Activated T-helper 1 cell treated with anti-CD3 and anti-CD28 coated beads, Interleukin-12 subunit alpha, Interleukin-12 subunit beta, Interleukin-2, Interleukin-4 antibody, amounts not matched to agents 30 ng/mL and 10 ng/mL and 1 ng/mL, durations not matched to agents 14 hours and 24 hours and 36 hours (primary cell): ENCODE measurements around the gene CHAF1A. TPM values are rescaled to one million over a fixed set of nuclear protein-coding genes. Genes with fewer than 3 reads are reported as not detected.

ENCODE experiments used
- DNase-seq: peaks from one replicate; pipeline ENCODE4 v3.0.0; 2021; ENCODE audit warnings: low spot score
- H3K27ac Mint-ChIP-seq: one replicate; pipeline ENCODE4 v1.8.0; 2021; ENCODE audit warnings: mild to moderate bottlenecking, mixed read lengths
- H3K27me3 Mint-ChIP-seq: one replicate; pipeline ENCODE4 v1.8.0; 2022; ENCODE audit warnings: mild to moderate bottlenecking, moderate library complexity, mixed read lengths; ENCODE audit not compliant: insufficient read depth
- H3K36me3 Mint-ChIP-seq: one replicate; pipeline ENCODE4 v1.8.0; 2021; ENCODE audit warnings: low read depth, mixed read lengths
- H3K4me1 Mint-ChIP-seq: one replicate; pipeline ENCODE4 v1.8.0; 2021; ENCODE audit warnings: low read depth, mixed read lengths
- H3K4me3 Mint-ChIP-seq: one replicate; pipeline ENCODE4 v1.8.0; 2021; ENCODE audit warnings: mild to moderate bottlenecking, moderate library complexity, mixed read lengths
- H3K9me3 Mint-ChIP-seq: one replicate; pipeline ENCODE4 v1.8.0; 2021; ENCODE audit warnings: mixed read lengths
- intact Hi-C: fragments of 100-400 bp; cut with micrococcal nuclease; formaldehyde crosslinking; loops from one replicate; pipeline ENCODE4 v1.15.1; 2024
- total RNA-seq: library from RNA; stranded (reverse); gene quantifications from 2 replicates; pipeline ENCODE4 v1.2.3, GENCODE V29; 2022

The CHAF1A gene
- total RNA-seq, 1 donor from 2014 or later: 107 TPM

- Mint-ChIP-seq H3K4me3 (no peak overlapping the region), H3K27me3 (no peaks in the 10 kb centered on the region), H3K9me3 (no peaks in the 10 kb centered on the region), H3K27ac (peak overlapping the region; percentile 56), H3K36me3 (peaks cover 27% of the 10 kb centered on the region), H3K4me1 (peaks cover 30% of the 10 kb centered on the region)
- intact Hi-C loops: no loop called here
- no peak for DNase-seq
Measured at GRCh38 chr19:4390567-4391305, 11.7 kb upstream of the CHAF1A start.

GRCh38 chr19:4391306-4391693 lies 11.1 kb upstream of the CHAF1A start:
- no peak for DNase-seq
- Mint-ChIP-seq H3K27me3 (no peaks in the 10 kb centered on the region), H3K27ac (no peak overlapping the region), H3K4me1 (peaks cover 30% of the 10 kb centered on the region), H3K9me3 (no peaks in the 10 kb centered on the region), H3K36me3 (peaks cover 25% of the 10 kb centered on the region), H3K4me3 (no peak overlapping the region)
- intact Hi-C loops: no loop called here

- Mint-ChIP-seq H3K27me3 (no peaks in the 10 kb centered on the region), H3K36me3 (peaks cover 31% of the 10 kb centered on the region), H3K9me3 (no peaks in the 10 kb centered on the region), H3K27ac (no peak overlapping the region), H3K4me3 (no peak overlapping the region), H3K4me1 (peaks cover 36% of the 10 kb centered on the region)
- DNase-seq: no peak
- intact Hi-C loops: no loop called here
Measured at GRCh38 chr19:4391701-4392483, 10.5 kb upstream of the CHAF1A start.

- Mint-ChIP-seq H3K4me1 (peaks cover 56% of the 10 kb centered on the region), H3K9me3 (no peaks in the 10 kb centered on the region), H3K27ac (peak overlapping the region; percentile 55), H3K4me3 (no peak overlapping the region), H3K36me3 (peaks cover 35% of the 10 kb centered on the region), H3K27me3 (peaks cover under 1% of the 10 kb centered on the region)
- DNase-seq: no peak
- intact Hi-C loops: no loop called here
Measured at GRCh38 chr19:4393947-4394590, 8.4 kb upstream of the CHAF1A start.

GRCh38 chr19:4396949-4397783 lies 5.3 kb upstream of the CHAF1A start:
- Mint-ChIP-seq H3K4me3 (peak overlapping the region; percentile 24), H3K36me3 (peaks cover 35% of the 10 kb centered on the region), H3K4me1 (peaks cover 63% of the 10 kb centered on the region), H3K27ac (no peak overlapping the region), H3K9me3 (no peaks in the 10 kb centered on the region), H3K27me3 (peaks cover 3% of the 10 kb centered on the region)
- intact Hi-C loops: no loop called here
- no peak for DNase-seq

GRCh38 chr19:4399812-4400134 lies 2.7 kb upstream of the CHAF1A start:
- Mint-ChIP-seq H3K9me3 (no peaks in the 10 kb centered on the region), H3K27me3 (peaks cover 3% of the 10 kb centered on the region), H3K4me1 (peaks cover 72% of the 10 kb centered on the region), H3K27ac (peak overlapping the region; percentile 94), H3K4me3 (peak overlapping the region; percentile 96), H3K36me3 (peaks cover 31% of the 10 kb centered on the region)
- intact Hi-C loops: loop anchor here (1.0 to 10.0 kb wide), 7 partner anchors 20 to 1215 kb away; partner anchors contain the start of genes EBI3, MPND, NCLN and ZBTB7A
- no peak for DNase-seq

GRCh38 chr19:4400135-4400936 lies 2.1 kb upstream of the CHAF1A start, which contains the start of gene SH3GL1:
TSS of gene SH3GL1 (minus strand) at chr19:4400547. CDS start at chr19:4400368, 179 bp downstream.
- peak; percentile 88 for DNase-seq
- Mint-ChIP-seq H3K27me3 (peaks cover 3% of the 10 kb centered on the region), H3K27ac (peak within 1 kb of the TSS; percentile 94), H3K4me1 (peaks cover 71% of the 10 kb centered on the region), H3K4me3 (peak within 1 kb of the TSS; percentile 96), H3K9me3 (no peaks in the 10 kb centered on the region), H3K36me3 (peaks cover 28% of the 10 kb centered on the region)
- intact Hi-C loops: loop anchor here (1.0 to 10.0 kb wide), 6 partner anchors 21 to 1216 kb away; partner anchors contain the start of genes MPND, NCLN and ZBTB7A

GRCh38 chr19:4401769-4402170 lies 670 bp upstream of the CHAF1A start:
- DNase-seq: no peak
- peak overlapping the region; percentile 94 for H3K27ac Mint-ChIP-seq
- peaks cover 3% of the 10 kb centered on the region for H3K27me3 Mint-ChIP-seq
- peak overlapping the region; percentile 96 for H3K4me3 Mint-ChIP-seq
- peaks cover 74% of the 10 kb centered on the region for H3K4me1 Mint-ChIP-seq
- no peaks in the 10 kb centered on the region for H3K9me3 Mint-ChIP-seq
- H3K36me3 Mint-ChIP-seq: peaks cover 24% of the 10 kb centered on the region
- intact Hi-C loops: loop anchor here (1.0 to 10.0 kb wide), 8 partner anchors 56 to 1217 kb away; partner anchors contain the start of genes FZR1, HDGFL2, NCLN and TNFAIP8L1

GRCh38 chr19:4403005-4403761 lies 743 bp downstream of the CHAF1A start:
- Mint-ChIP-seq H3K4me1 (peaks cover 62% of the 10 kb centered on the region), H3K27me3 (peaks cover 3% of the 10 kb centered on the region), H3K27ac (peak overlapping the region; percentile 79), H3K36me3 (peaks cover 18% of the 10 kb centered on the region), H3K4me3 (peak overlapping the region; percentile 96), H3K9me3 (no peaks in the 10 kb centered on the region)
- DNase-seq: no peak
- intact Hi-C loops: loop anchor here (2.0 to 10.0 kb wide), 3 partner anchors 336 to 1218 kb away; partner anchors contain the start of genes FZR1, NCLN and ZBTB7A

GRCh38 chr19:4405977-4406376 lies 3.5 kb downstream of the CHAF1A start:
- Mint-ChIP-seq H3K4me1 (peaks cover 46% of the 10 kb centered on the region), H3K4me3 (no peak overlapping the region), H3K36me3 (peaks cover 25% of the 10 kb centered on the region), H3K27ac (no peak overlapping the region), H3K9me3 (no peaks in the 10 kb centered on the region), H3K27me3 (no peaks in the 10 kb centered on the region)
- intact Hi-C loops: loop anchor here (10.0 kb wide), 1 partner anchor 1221 kb away; the partner anchor contains the start of gene NCLN
- DNase-seq: no peak

GRCh38 chr19:4406626-4407025 lies 4.2 kb downstream of the CHAF1A start:
- no peaks in the 10 kb centered on the region for H3K27me3 Mint-ChIP-seq
- peaks cover 39% of the 10 kb centered on the region for H3K4me1 Mint-ChIP-seq
- H3K9me3 Mint-ChIP-seq: no peaks in the 10 kb centered on the region
- no peak for DNase-seq
- H3K36me3 Mint-ChIP-seq: peaks cover 25% of the 10 kb centered on the region
- no peak overlapping the region for H3K27ac Mint-ChIP-seq
- intact Hi-C loops: loop anchor here (10.0 kb wide), 1 partner anchor 1222 kb away; the partner anchor contains the start of gene NCLN
- no peak overlapping the region for H3K4me3 Mint-ChIP-seq
